Measurements from ENCODE around the gene F2R.
"Not testable (repeated sequence)": the region's sequence is repeated elsewhere in the genome, so short reads cannot be mapped to it uniquely, and the experiment has no call there.

F2R gene

GRCh38 chr5:76771705-76772405 is 55.9 kb downstream of the F2R start:
- Histone ChIP-seq H2BK5ac (ENCODE audit: low read length) (no peak overlapping the region), H3K27ac (replicated peaks; ENCODE audit: low read length) (no peak overlapping the region), H2AFZ (ENCODE audit: low read length) (no peak overlapping the region), H2BK120ac (ENCODE audit: low read depth, low read length) (no peak overlapping the region), H3K79me1 (ENCODE audit: low read depth, low read length) (no peaks in the 10 kb centered on the region), H2BK15ac (ENCODE audit: low read length) (no peak overlapping the region), H3K36me3 (replicated peaks in 1 of 2; ENCODE audit: control insufficient read depth in 2 of 2, insufficient read depth in 2 of 2, low read length in 2 of 2) (no peaks in the 10 kb centered on the region), H3K23ac (ENCODE audit: low read depth, low read length, poor library complexity) (no peak overlapping the region), H3K27me3 (ENCODE audit: control insufficient read depth in 3 of 3, insufficient read depth in 3 of 3, low read depth in 1 of 3, low read length in 3 of 3) (no peaks in the 10 kb centered on the region), H3K4me2 (ENCODE audit: insufficient read depth, low read length, poor library complexity, severe bottlenecking) (no peak overlapping the region), H4K91ac (ENCODE audit: low read depth, low read length, poor library complexity) (no peak overlapping the region), H4K8ac (ENCODE audit: low read depth, low read length) (no peak overlapping the region), H3K4ac (ENCODE audit: low read length) (no peak overlapping the region), H3K9me3 (replicated peaks in 1 of 2; ENCODE audit: control insufficient read depth in 2 of 2, insufficient read depth in 1 of 2, low read depth in 1 of 2, low read length in 2 of 2) (no peaks in the 10 kb centered on the region), H3K9ac (ENCODE audit: low read depth, low read length, poor library complexity) (no peak overlapping the region), H2BK12ac (ENCODE audit: low read length) (no peak overlapping the region), H3K18ac (ENCODE audit: low read length) (no peak overlapping the region), H3K14ac (ENCODE audit: low read length) (no peak overlapping the region), H3K4me1 (ENCODE audit: control insufficient read depth in 2 of 2, insufficient read depth in 1 of 2, low read depth in 1 of 2, low read length in 2 of 2) (no peaks in the 10 kb centered on the region), H2AK5ac (ENCODE audit: low read depth, low read length) (no peak overlapping the region), H3K4me3 (ENCODE audit: low read length in 2 of 2) (no peak overlapping the region)
- no CpG with 5 or more reads among the region's 3 CpGs for WGBS, 2 donors (ENCODE audit: extremely low coverage in 2 of 2, insufficient read length in 2 of 2, insufficient replicate concordance in 1 of 2)
- DNase-seq (ENCODE audit: low spot score) = no peak

GRCh38 chr5:76775921-76776320 is 60.0 kb downstream of the F2R start:
- no peak overlapping the region for H3K27ac ChIP-seq (replicated peaks; ENCODE audit: low read length)
- H2BK12ac ChIP-seq (ENCODE audit: low read length) = no peak overlapping the region
- no peak overlapping the region for H2BK120ac ChIP-seq (ENCODE audit: low read depth, low read length)
- H2BK5ac ChIP-seq (ENCODE audit: low read length) = no peak overlapping the region
- no peaks in the 10 kb centered on the region for H3K79me1 ChIP-seq (ENCODE audit: low read depth, low read length)
- no peak overlapping the region for H3K14ac ChIP-seq (ENCODE audit: low read length)
- no peak overlapping the region for H2AK5ac ChIP-seq (ENCODE audit: low read depth, low read length)
- no peak overlapping the region for H3K4ac ChIP-seq (ENCODE audit: low read length)
- no peaks in the 10 kb centered on the region for H3K27me3 ChIP-seq (ENCODE audit: control insufficient read depth in 3 of 3, insufficient read depth in 3 of 3, low read depth in 1 of 3, low read length in 3 of 3)
- H3K23ac ChIP-seq (ENCODE audit: low read depth, low read length, poor library complexity) = no peak overlapping the region
- no peak overlapping the region for H3K4me2 ChIP-seq (ENCODE audit: insufficient read depth, low read length, poor library complexity, severe bottlenecking)
- DNase-seq (ENCODE audit: low spot score) = no peak
- H3K4me1 ChIP-seq (ENCODE audit: control insufficient read depth in 2 of 2, insufficient read depth in 1 of 2, low read depth in 1 of 2, low read length in 2 of 2) = no peaks in the 10 kb centered on the region
- H4K91ac ChIP-seq (ENCODE audit: low read depth, low read length, poor library complexity) = no peak overlapping the region
- no peaks in the 10 kb centered on the region for H3K36me3 ChIP-seq (replicated peaks in 1 of 2; ENCODE audit: control insufficient read depth in 2 of 2, insufficient read depth in 2 of 2, low read length in 2 of 2)
- no peak overlapping the region for H2BK15ac ChIP-seq (ENCODE audit: low read length)
- no peak overlapping the region for H4K8ac ChIP-seq (ENCODE audit: low read depth, low read length)
- no peak overlapping the region for H2AFZ ChIP-seq (ENCODE audit: low read length)
- no peak overlapping the region for H3K4me3 ChIP-seq (ENCODE audit: low read length in 2 of 2)
- no peak overlapping the region for H3K18ac ChIP-seq (ENCODE audit: low read length)
- H3K9ac ChIP-seq (ENCODE audit: low read depth, low read length, poor library complexity) = no peak overlapping the region
- no peaks in the 10 kb centered on the region for H3K9me3 ChIP-seq (replicated peaks in 1 of 2; ENCODE audit: control insufficient read depth in 2 of 2, insufficient read depth in 1 of 2, low read depth in 1 of 2, low read length in 2 of 2)
- no CpG with 5 or more reads among the region's 5 CpGs for WGBS, 2 donors (ENCODE audit: extremely low coverage in 2 of 2, insufficient read length in 2 of 2, insufficient replicate concordance in 1 of 2)

GRCh38 chr5:76776391-76776790 is 60.5 kb downstream of the F2R start:
- Histone ChIP-seq H3K4me1 (ENCODE audit: control insufficient read depth in 2 of 2, insufficient read depth in 1 of 2, low read depth in 1 of 2, low read length in 2 of 2) (no peaks in the 10 kb centered on the region), H2BK15ac (ENCODE audit: low read length) (no peak overlapping the region), H3K14ac (ENCODE audit: low read length) (no peak overlapping the region), H4K91ac (ENCODE audit: low read depth, low read length, poor library complexity) (no peak overlapping the region), H3K27ac (replicated peaks; ENCODE audit: low read length) (no peak overlapping the region), H3K79me1 (ENCODE audit: low read depth, low read length) (no peaks in the 10 kb centered on the region), H3K36me3 (replicated peaks in 1 of 2; ENCODE audit: control insufficient read depth in 2 of 2, insufficient read depth in 2 of 2, low read length in 2 of 2) (no peaks in the 10 kb centered on the region), H3K27me3 (ENCODE audit: control insufficient read depth in 3 of 3, insufficient read depth in 3 of 3, low read depth in 1 of 3, low read length in 3 of 3) (no peaks in the 10 kb centered on the region), H2BK120ac (ENCODE audit: low read depth, low read length) (no peak overlapping the region), H4K8ac (ENCODE audit: low read depth, low read length) (no peak overlapping the region), H2AFZ (ENCODE audit: low read length) (no peak overlapping the region), H2BK5ac (ENCODE audit: low read length) (no peak overlapping the region), H3K23ac (ENCODE audit: low read depth, low read length, poor library complexity) (no peak overlapping the region), H3K4me2 (ENCODE audit: insufficient read depth, low read length, poor library complexity, severe bottlenecking) (no peak overlapping the region), H2AK5ac (ENCODE audit: low read depth, low read length) (no peak overlapping the region), H3K4me3 (ENCODE audit: low read length in 2 of 2) (no peak overlapping the region), H3K18ac (ENCODE audit: low read length) (no peak overlapping the region), H2BK12ac (ENCODE audit: low read length) (no peak overlapping the region), H3K9me3 (replicated peaks in 1 of 2; ENCODE audit: control insufficient read depth in 2 of 2, insufficient read depth in 1 of 2, low read depth in 1 of 2, low read length in 2 of 2) (no peaks in the 10 kb centered on the region), H3K9ac (ENCODE audit: low read depth, low read length, poor library complexity) (no peak overlapping the region), H3K4ac (ENCODE audit: low read length) (no peak overlapping the region)
- no CpG with 5 or more reads among the region's 2 CpGs for WGBS, 2 donors (ENCODE audit: extremely low coverage in 2 of 2, insufficient read length in 2 of 2, insufficient replicate concordance in 1 of 2)
- DNase-seq (ENCODE audit: low spot score) = no peak

- not testable (repeated sequence) for H3K23ac ChIP-seq (ENCODE audit: low read depth, low read length, poor library complexity); H4K8ac ChIP-seq (ENCODE audit: low read depth, low read length); H2BK5ac ChIP-seq (ENCODE audit: low read length); H2AK5ac ChIP-seq (ENCODE audit: low read depth, low read length); H3K27ac ChIP-seq (replicated peaks; ENCODE audit: low read length); H3K27me3 ChIP-seq (ENCODE audit: control insufficient read depth in 3 of 3, insufficient read depth in 3 of 3, low read depth in 1 of 3, low read length in 3 of 3); H3K18ac ChIP-seq (ENCODE audit: low read length); H3K4me1 ChIP-seq (ENCODE audit: control insufficient read depth in 2 of 2, insufficient read depth in 1 of 2, low read depth in 1 of 2, low read length in 2 of 2); H3K14ac ChIP-seq (ENCODE audit: low read length); H3K4me2 ChIP-seq (ENCODE audit: insufficient read depth, low read length, poor library complexity, severe bottlenecking); H3K9me3 ChIP-seq (replicated peaks in 1 of 2; ENCODE audit: control insufficient read depth in 2 of 2, insufficient read depth in 1 of 2, low read depth in 1 of 2, low read length in 2 of 2); H3K4me3 ChIP-seq (ENCODE audit: low read length in 2 of 2); H3K36me3 ChIP-seq (replicated peaks in 1 of 2; ENCODE audit: control insufficient read depth in 2 of 2, insufficient read depth in 2 of 2, low read length in 2 of 2); DNase-seq (ENCODE audit: low spot score); H3K4ac ChIP-seq (ENCODE audit: low read length); H4K91ac ChIP-seq (ENCODE audit: low read depth, low read length, poor library complexity); H2BK15ac ChIP-seq (ENCODE audit: low read length); H2BK120ac ChIP-seq (ENCODE audit: low read depth, low read length); H2AFZ ChIP-seq (ENCODE audit: low read length); H2BK12ac ChIP-seq (ENCODE audit: low read length); H3K9ac ChIP-seq (ENCODE audit: low read depth, low read length, poor library complexity); H3K79me1 ChIP-seq (ENCODE audit: low read depth, low read length)
- WGBS, 2 donors (ENCODE audit: extremely low coverage in 2 of 2, insufficient read length in 2 of 2, insufficient replicate concordance in 1 of 2) = no CpG with 5 or more reads among the region's 4 CpGs
Observed at GRCh38 chr5:76780616-76781015, 64.7 kb downstream of the F2R start.
